ENCODE measurements around the gene TTC8.
"Not testable (repeated sequence)": the region's sequence is repeated elsewhere in the genome, so short reads cannot be mapped to it uniquely, and the experiment has no call there.

Gene TTC8

DNA sequence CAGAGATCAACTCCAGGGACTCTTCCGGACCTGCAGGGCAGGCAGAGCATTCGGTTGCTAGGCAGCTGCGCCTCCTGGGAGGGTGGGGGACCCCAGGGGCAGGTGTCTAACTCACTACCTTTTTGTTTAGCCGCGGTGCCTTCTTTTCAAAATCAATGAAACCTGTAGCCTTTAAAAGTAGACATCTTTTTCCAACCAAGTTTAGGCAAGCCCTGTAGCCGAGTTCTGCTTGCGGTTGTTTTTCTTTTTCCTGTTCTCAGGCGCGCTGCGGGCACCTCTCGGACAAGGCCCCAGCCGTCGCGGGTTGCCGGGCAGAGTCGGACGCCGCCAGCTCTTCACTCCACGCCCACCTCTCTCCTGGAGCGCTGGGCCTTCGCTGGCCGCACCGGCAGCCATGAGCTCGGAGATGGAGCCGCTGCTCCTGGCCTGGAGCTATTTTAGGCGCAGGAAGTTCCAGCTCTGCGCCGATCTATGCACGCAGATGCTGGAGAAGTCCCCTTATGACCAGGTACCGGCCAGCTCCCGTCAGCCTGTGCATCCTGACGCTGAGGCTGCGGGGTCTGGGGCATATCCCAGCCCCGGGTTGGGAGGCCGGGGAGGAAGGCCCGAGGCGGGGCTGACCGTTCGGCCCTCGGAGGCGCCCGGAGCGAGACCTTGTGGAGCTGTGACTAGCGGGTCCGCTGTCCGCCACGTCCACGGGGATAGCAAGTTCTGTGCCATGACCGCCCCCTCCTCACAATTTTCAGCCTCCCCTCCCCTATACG lies at the start of gene TTC8:
TSS of gene TTC8 (plus strand) at position 338 of the 764 bp plus-strand sequence. CDS start at position 395, 57 bp downstream.
- peak; percentile 66 for DNase-seq (ENCODE audit: low read depth)

DNA sequence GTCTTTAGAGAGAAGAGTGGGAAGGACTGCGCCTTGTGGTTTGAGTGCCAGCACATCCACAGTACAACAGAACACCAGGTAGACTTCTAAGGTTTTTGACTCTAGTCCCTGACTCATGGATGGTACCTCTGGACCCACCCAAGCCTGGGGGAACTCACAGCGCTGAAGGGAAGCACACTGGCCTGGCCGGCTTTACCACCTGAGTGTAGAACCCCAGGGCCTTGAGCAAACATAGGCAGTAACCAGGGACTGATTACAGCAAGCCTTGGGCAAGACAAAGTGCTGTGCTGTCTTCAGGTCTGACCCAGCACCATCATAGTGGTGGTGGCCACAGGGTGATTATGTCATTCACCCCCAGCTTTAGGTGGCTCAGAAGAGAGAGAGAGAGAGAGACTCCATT lies 48.9 kb upstream of the TTC8 start:
- DNase-seq (ENCODE audit: low read depth), result no peak

DNA sequence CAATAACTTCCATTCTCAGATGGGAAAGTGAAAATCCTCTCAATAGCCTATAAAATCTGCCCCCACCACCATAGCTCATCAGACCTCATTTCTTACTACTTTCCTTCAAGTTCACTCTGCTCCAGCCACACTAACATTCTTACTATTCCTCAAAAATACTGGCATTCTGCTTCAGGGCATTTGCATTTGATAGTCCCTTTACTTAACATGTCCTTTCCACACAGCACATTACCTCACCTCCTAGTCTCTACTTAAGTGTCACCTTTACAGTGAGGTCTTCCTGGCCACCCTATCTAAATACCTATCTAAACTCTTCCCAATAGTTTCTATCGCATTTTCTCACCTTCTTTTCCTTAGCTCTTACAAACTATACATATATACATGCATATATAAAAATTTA lies 38.5 kb upstream of the TTC8 start:
- DNase-seq (ENCODE audit: low read depth), result no peak

DNA sequence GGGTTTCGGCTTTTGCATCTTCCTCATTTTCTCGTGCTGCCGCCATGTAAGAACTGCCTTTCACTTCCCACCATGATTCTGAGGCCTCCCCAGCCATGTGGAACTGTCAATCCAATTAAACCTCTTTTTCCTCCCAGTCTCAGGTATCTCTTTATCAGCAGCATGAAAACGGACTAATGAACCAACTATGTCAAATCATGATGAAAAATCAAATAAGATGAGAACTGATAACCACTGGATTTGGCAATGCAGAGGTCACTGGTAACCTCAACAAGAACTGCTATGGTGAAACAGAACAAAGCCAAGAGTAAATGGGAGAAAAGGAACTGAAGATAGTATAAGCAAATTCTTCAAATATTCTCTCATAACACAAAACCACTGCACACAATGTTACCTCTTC lies 37.7 kb upstream of the TTC8 start:
- DNase-seq (ENCODE audit: low read depth), result no peak

DNA sequence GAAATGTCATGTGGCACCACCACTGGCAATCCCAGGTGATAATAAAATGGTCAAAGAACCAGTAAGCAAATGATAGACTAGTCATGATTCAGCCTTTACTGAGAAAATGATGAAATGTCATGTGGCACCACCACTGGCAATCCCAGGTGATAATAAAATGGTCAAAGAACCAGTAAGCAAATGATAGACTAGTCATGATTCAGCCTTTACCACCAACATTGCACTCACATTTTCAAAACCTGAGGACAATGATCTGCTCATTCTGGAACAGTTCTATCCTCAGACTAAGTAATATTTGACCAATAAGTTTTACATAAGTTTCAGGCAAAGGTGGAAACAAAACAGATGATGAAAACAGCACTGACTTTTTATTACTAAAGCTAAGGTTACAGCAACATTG lies 34.9 kb upstream of the TTC8 start:
- not testable (repeated sequence) for DNase-seq (ENCODE audit: low read depth)

DNA sequence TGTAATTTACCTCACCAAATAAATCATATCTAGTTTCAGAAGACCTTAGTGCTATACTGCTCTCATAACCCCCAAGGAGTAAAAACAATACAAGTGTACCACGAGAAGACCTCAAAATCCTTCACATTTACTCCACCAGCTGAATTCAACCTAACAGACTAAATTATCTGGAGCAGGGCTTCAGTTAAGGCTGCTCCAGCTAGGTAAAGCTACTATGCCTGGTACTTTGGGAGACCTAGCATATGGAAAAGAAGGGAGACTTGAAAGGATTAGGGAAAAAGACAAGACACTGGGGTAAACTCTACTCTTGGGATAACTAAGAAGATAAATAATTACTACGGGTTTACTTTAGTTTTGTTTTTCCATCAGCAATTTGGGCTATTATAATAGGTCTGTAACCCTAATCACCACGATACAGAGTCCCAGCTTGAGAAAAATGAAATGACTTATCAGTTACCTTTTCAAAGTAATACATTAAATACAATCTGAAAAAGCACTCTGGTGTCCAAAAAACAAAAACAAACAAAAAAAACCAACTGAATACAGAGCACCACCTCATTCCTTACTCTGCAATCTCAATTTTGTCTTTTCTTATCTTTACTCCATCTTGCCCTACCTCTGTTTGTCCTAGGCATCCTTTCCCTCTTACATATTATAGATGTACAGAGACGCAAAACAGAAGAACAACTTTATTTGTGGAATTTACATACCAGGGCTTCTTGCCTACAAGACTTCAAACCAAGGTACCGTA lies 33.8 kb upstream of the TTC8 start:
- no peak for DNase-seq (ENCODE audit: low read depth)

DNA sequence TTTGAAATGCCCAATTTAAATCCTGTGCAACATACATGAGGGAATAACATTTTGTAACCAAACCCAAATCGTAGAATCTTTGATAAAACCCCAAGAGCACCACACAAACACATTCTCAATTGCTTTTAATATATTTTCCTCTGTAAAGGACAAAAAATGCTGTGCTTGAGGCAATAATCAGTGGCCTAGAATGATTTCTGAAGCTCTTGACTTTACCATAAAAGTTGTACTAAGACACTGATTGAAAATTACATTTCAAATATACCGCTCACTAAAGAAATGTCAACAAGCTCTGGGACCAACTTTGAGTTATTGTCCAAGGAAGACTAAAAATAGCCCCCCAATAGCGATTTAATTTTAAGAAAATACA lies 33.2 kb upstream of the TTC8 start:
- DNase-seq (ENCODE audit: low read depth), result no peak

DNA sequence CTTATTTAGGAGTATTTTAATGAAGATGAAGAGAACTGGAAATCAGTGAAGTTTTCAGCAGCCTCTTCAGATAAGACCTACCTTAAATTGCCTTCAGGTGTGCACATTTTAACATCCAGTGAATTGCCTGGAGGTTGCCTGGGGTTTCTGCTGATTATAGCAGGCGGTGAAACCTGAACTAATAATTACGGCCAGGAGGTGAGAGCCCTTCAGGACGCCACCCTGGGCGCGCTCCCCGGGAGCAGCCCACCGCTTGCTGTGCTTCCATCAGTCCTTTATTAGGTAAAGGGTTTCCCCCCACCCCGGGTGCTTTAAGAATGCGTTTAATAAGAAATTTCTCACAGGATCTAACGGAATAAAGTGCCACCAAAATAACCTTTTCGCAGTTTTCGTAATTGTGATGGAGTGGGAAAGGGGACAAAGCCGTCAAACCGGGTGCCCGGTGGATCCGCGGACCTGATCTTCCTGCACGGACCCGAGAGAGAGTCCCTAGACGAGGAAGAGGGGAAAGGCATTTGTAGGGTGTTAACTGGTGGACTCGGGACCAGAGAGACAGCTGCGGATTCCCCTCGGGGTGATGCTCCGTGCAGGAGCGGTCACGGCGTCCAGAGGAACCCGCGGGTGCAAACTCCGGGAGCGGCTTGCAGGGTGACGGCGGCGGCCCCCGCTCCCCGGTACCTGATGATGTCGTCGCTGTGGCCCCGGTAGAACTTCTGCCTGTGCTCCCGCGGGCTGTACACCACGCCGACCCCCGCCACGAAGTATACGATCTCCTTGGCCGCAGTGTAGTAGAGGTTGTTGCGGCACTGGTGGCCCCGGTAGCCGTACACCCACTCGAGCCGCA lies 32.6 kb upstream of the TTC8 start:
- no peak for DNase-seq (ENCODE audit: low read depth)

DNA sequence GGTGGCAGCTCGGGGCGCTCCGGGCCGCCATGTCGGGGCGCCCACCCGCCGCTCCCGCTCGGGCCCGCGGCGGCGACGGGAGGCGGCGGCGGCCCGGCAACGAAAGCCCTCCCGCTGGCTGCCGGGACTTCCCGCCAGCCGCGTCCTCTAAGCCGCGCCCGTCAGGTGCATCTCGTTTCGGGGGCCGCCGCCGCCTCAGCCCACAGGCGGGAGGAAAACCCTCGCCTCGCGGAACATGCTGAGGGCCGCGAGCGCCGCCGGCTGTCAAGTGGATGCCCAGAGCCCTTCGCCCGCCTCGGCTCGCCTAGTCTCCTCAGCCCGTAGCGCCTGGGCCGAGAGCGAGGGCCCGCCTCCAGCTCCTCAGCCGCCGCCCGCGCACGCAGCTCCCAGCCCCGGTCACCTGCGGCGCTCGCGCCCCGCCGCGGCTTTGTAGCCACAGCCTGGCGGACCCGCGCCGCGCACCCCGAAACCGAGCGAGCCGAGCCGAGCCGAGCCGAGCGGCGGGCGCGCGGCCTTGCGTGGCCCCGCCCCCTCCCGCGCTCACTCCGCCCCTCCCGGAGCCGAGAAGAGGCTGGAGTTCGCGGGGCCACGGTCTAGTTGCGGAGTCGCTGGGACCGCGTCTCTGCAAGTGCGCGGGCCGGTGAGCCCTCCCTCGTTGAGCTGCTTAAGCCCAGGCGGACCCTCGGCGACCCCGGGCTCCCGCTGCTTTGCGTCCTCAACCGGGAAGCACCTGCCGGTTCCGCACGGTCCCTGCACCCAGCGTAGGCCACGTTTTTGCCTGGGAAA lies 31.8 kb upstream of the TTC8 start, which contains the start of gene EML5:
TSS of gene EML5 (minus strand) at position 481 of the 786 bp plus-strand sequence. CDS start at position 31, 450 bp downstream.
- peak; percentile 73 for DNase-seq (ENCODE audit: low read depth)

DNA sequence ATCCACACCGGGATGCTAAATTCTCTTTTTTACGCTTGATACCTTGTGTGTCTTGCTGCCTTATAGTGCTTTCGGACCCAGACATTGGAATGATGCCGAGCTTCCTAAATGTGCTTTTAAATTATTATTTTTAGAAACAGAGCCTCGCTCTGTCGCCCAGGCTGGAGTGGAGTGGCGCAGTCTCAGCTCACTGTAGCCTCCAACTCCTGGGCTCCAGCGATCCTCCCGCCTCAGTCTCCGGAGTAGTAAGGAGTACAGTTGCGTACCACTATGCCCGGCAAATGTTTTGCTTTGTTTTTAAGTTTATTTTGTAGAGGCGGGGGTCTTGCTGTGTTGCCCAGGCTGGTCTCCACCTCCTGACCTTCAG lies 31.2 kb upstream of the TTC8 start:
- no peak for DNase-seq (ENCODE audit: low read depth)

DNA sequence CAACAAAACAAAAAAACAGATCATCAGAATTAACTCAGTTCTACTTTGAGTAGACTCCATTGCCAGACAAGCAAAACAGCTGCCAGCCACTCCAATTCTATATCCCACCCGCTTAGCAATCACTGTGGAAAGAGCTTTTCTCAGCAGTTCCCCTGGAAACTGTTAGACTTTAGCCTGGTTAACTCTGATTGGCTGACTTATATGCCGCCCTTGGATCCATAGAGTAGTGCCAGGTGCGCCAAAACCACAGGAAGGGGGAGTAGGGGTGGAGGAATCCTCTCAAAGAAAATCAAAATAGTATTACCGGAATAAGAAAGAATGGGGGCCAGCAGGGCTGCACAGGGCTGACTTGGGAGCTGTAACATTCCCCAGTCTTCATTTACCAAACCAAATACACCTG lies 26.3 kb upstream of the TTC8 start:
- no peak for DNase-seq (ENCODE audit: low read depth)

DNA sequence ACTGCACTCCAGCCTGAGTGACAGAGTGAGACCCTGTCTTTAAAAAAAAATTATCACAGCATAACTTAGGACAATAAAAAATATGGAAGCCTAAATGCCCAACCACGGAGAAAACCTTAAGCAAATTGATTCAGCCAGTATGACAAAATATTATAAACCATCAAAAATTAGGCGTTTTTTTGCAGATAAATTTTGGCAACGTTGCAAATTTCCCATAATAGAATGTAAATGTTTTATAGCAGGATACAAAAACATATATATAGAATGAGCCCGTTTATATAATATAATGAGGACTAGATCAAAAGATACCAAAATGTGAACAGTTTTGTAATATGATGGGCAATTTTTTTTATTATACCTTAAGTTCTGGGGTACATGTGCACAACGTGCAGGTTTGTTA lies 24.9 kb upstream of the TTC8 start:
- no peak for DNase-seq (ENCODE audit: low read depth)

DNA sequence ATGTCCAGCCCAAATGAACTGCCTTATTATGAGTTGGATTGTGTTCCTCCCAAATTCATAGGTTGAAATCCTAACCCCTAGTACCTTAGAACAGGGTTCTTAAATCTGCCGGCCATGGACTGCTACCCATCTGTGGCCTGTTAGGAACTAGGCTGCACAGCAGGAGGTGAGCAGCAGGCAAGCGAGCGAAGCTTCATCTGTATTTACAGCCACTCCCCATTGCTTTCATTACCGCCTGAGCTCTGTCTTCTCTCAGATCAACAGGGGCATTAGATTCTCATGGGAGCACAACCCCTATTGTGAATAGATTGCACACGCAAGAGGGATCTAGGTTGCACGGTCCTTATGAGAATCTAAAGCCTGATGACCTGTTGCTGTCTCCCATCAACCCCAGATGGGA lies 21.9 kb upstream of the TTC8 start:
- DNase-seq (ENCODE audit: low read depth), result no peak

DNA sequence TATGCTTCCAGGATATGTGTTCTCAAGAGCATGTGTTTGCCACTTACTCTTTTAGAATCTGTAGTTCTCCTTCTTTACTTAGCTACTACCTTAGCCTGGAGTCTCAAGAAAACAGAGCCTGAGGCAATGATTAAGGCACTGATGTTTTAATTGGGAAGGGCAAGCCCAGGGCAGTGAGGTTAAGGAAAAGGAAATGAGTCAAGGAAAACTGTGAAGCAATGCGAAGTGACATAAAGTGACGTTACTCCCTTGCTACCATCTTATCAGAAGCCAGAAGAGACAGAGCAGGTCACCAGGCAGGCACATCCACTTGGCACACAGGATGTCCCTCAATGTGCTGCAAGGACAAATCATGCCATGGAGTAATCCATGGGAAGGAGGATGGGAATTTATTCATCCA lies 20.4 kb upstream of the TTC8 start:
- DNase-seq (ENCODE audit: low read depth), result no peak

DNA sequence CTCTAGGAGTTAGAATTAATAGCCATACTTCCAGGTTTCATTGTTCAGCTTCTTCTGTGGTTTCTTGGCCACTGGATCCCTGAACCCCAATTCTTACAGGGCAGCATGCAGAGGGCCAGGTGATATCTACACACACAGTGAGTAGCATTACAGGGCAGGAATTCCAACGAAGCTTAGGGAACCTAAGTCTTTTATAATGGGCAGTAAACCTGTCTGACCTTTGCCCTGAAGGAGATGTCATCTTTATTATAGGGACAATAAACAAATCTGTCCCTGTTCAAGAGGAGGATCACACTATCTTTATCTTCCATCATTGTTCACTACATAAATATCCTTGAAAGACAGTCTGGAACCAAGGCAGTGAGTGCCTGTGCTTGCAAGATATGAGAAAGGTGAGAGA lies 20.0 kb upstream of the TTC8 start:
- no peak for DNase-seq (ENCODE audit: low read depth)

DNA sequence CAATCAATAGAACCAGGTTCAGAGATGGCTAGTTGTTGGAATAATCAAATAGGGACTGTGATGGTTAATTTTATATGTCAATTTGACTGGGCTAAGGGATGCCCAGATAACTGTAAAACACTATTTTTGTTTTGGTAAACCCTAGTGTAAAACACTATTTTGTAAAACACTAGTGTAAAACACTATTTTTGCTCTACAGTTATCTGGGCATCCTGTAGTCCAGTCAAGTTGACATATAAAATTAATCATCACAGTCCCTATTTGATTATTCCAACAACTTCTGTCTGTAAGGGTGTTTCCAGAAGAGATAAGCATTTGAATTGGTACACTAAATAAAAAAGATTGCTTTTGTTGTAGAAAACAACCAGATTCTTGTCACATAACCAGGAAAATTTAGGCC lies 16.1 kb upstream of the TTC8 start:
- DNase-seq (ENCODE audit: low read depth), result no peak

DNA sequence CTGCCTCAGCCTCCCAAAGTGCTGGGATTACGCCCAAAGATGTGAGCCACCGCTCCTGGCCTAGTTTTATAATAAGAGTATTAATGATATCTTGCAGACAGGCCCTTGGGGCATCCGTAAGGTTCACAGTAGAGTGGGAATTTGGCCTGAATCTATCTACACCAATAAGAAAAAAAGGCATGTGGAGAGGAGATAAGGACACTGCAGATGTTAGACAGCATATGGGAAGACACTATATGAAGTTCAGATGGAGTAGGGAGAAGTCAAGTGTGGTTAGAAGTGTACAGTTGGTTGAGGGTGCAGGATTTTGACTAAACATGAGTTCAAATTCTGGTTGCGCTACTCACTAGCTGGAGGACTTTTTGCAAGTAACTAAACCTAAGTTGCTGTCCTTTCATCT lies 8.5 kb upstream of the TTC8 start:
- no peak for DNase-seq (ENCODE audit: low read depth)

DNA sequence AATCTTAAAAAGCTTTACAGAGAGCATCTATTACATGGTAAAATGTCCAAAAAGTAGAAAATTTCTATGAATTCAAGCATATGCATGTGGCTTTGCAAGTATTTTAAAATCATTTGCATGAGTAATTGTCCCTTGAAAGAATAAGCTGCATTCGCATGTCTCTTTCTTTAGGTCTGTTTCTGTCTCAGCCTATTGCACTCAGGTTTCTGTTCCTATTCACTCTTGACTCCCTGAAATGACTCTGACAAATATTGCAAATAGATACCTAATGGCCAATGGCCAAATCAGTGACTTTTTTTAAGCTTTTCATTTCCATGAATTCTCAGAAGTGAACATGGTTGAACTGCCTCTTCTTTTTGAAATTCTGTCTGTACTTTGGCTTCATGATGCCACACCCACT lies 6.4 kb upstream of the TTC8 start:
- DNase-seq (ENCODE audit: low read depth), result no peak

DNA sequence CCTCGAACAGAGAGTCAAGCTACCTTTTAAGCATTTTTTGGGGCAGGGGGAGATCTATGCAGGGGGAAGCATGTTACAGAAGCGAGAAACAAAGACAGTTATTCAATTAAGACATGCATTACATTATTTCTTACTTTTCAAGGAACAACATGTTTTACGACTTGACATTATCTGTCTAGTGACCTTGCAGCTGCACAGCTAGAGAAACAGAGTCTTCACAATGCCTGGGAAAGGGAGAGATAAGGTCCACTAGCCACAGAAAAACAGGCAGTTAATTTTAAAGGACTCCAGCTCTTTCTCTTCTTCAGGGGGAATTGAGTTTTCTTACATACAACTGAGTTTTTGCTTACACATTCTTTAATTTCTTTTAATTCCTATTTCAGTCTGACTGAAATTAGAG lies 4.8 kb upstream of the TTC8 start:
- DNase-seq (ENCODE audit: low read depth), result not testable (repeated sequence)

DNA sequence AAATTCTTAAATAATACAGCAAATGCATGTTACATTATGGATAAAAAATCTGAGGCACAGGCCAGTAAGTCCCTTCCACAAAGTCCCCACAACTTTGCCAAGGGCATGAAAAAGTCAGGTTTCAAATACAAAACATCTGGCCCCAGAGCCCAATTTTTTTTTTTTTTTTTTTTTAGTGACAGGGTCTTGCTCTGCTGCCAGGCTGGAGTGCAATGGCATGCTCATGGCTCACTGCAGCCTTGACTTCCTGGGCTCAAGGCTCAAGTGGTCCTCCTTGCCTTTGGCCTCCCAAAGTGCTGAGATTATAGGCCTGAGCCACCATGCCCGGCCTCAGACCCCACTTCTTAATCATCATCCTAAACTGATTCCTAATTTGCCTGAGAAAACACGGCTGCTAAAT lies 3.1 kb upstream of the TTC8 start:
- DNase-seq (ENCODE audit: low read depth), result no peak

DNA sequence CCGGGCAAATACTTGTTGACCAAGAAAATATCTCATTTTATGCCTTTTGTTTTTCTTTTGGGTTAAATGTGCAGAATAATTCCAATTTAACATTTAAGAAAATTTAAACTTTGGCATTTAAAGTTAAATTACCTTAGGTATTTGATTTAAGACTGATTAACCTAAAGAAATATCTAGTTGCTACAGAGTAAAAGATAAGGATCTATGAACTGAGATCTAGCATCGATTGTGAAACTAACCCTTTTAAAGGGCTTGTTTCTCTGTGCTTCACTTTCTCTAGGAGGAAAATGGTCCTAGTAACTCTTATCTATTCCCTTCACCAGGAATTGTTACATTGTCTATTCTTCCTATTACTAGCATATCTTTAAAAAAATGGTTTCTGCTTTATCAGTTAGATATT lies 2.6 kb upstream of the TTC8 start:
- DNase-seq (ENCODE audit: low read depth), result no peak

DNA sequence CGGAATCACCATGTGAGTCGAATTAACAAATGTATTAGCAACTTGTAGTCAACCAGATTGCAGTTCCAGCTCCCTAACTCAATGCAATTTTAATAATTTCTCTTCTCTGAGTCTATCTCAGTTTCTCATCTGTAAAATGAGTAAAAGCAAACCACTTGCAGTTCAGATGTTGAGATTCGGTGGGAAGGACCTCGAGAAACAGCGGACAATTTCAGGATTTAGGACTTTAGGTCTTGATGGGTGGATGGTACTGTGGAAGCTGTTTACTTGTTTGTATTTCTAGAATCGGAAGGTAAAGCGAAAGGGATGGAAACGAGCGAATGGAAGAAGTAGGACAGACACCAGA lies 510 bp upstream of the TTC8 start:
- no peak for DNase-seq (ENCODE audit: low read depth)

All from stimulated activated CD8-positive, alpha-beta memory T cell treated with anti-CD3 and anti-CD28 coated beads, Interleukin-12 subunit alpha, Interleukin-12 subunit beta, amount 100 ng/mL, for 4 hours (primary cell).